HG02763 (cell line): ENCODE data around the gene BICRAL.
"Not testable (repeated sequence)": the region's sequence is repeated elsewhere in the genome, so short reads cannot be mapped to it uniquely, and the experiment has no call there.

Source experiments
- ATAC-seq: cut with Tn5 transposase; IDR thresholded peaks from one replicate; pipeline ENCODE4 v1.9.1; 2021; ENCODE audit warnings: mild to moderate bottlenecking, moderate library complexity; ENCODE audit not compliant: unreplicated experiment

Gene BICRAL

DNA sequence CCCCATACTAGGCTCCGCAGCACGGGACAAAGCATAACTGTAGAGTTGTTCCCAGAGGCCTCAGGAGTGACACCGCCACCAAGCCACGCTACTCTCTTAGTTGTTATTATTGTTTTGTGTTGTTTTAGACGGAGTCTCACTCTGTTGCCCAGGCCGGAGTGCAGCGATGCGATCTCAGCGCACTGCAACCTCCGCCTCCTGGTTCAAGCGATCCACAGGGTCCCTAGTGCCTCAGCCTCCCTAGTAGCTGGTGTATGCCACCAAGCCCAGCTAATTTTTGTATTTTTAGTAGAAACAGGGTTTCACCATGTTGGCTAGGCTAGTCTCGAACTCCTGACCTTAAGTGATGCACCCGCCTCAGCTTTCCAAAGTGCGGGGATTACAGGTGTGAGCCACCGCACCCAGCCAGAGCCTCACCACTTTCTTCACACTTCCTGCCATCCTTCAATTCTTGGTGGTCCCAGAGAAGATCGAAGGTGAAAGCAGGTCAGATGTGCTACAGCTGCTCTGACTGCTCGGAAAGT is 109.4 kb downstream of the BICRAL start:
- no peak for ATAC-seq

- ATAC-seq = not testable (repeated sequence)
Observed at GRCh38 chr6:42894041-42894828, 112.4 kb downstream of the BICRAL start.

GRCh38 chr6:42896178-42896719 is 114.4 kb downstream of the BICRAL start:
- no peak for ATAC-seq

GRCh38 chr6:42898891-42899361 is 117.1 kb downstream of the BICRAL start:
- no peak for ATAC-seq

GRCh38 chr6:42899871-42900270 is 118.0 kb downstream of the BICRAL start:
- ATAC-seq = no peak

DNA sequence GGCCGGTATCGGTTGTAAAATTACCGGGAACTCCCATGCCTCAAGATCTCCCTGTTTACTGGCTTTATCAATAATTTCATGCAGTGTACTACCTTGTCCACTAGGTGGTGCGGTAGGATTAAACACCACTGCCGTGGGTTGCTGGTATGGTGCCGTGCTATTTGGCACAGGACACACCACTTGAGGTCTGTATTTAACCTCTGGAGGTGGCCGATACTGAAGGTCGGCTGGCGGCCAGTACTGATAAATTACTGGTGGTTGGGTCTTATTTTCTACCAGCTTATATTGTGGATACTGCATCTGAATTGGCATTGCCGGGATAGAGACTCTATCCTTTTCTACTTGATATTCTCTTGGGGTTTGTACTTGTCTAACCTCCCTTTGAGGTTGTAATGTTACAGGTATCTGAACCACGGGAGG is 119.7 kb downstream of the BICRAL start:
- ATAC-seq = no peak

- not testable (repeated sequence) for ATAC-seq
Observed at GRCh38 chr6:42902429-42903263, 120.8 kb downstream of the BICRAL start.

- ATAC-seq = no peak
Observed at GRCh38 chr6:42904467-42904866, 122.6 kb downstream of the BICRAL start.

DNA sequence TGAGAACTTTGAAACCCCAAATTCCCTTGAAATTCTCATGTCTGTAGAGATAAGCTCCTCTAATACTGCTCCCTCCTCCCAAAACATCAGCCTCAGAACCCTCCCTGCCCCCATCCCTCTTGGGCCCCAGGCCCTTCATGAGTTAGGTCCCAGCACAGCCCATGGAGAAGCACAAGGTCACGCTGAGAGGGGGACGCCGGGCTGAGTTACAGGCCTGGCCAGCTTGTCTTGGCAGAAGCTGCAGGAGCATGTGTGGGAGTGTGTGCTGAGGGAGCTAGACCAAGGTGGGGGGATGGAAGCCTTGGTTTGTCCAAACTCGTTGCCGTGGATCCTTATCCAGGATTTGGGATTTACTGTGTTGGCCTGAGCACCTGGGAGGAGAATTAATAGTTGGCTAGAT is 125.5 kb downstream of the BICRAL start:
- no peak for ATAC-seq

DNA sequence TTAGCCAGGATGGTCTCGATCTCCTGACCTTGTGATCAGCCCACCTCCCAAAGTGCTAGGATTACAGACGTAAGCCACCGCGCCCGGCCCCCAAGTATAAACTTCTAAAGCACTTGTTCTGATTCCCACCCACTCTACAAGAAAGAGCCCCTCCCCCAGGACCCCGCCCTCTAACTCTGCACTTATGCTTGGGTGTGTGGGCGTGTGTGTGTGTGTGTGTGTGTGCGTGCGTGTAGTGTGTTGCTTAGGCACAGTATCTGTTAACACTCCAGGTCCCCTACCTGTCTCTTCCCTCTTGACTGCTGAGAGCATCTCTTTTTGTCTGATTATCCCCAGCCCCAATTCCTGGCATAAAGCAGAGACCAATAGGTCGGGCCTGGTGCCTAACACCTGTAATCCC is 128.0 kb downstream of the BICRAL start:
- no peak for ATAC-seq

DNA sequence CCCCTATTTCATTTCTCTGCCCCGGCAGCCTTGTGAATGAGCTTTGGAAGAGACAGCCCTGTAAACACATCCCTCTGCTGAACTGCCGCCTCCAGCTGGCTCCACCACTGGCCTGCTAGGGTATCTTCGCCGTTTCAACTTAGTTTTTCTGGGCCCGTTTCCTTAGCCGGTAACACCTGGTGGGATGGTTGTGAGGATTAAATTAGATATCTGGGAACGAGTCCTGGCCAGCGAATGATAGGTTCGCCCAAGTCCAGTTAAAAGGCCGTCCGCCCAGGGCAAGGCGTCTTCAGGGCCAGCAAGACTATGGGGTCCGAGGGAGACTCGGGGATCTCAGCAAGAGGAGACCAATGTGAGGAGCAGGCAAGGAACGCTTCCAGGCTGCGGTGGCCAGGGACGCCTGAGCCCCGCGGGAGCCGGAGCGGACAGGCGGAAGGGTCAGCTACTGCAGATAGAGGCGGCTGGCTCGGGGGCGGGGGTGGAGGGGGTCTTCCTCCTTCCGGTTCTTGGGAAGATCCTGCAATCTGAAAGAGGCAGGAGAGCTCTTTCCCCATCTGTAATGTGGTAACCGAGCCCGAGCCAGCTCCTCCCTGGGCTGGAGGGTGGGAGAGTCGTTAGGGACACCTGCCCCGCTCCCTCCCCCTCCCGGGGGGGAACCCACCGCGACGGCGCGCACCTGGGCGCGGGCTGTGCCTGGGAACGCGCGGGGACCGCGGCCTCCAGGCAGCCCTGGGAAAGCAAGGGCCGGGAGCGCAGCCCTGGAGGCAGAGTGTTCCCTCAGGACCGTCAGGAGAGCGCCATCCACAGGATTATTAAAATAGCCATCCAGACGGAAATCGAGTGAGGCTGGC is 129.5 kb downstream of the BICRAL start:
- no peak for ATAC-seq

GRCh38 chr6:42914546-42914945 is 132.7 kb downstream of the BICRAL start:
- no peak for ATAC-seq

DNA sequence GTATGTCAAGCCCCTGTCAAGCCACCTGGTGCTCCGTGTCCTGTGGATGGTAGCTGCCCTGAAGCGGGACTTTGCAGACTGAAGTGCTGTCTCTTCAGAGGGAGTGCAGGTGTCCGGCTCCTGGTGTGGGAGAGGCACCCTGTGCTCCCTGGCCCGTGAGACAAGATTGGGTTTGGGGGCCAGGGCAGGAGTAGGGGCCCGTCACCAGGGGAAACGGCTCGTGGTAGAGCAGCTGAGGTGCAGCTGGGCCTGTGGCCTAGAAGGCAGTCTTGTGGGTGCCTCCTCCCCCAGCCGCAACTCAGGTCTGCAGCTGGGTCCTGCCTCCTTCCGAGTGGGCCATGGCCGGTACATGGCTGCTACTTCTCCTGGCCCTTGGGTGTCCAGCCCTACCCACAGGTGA is 133.9 kb downstream of the BICRAL start, which contains the start of gene PTCRA:
Gene PTCRA (plus strand): TSS at position 322 of the 400 bp plus-strand sequence. CDS start 17 bp downstream, at position 339.
- no peak for ATAC-seq

GRCh38 chr6:42916288-42916687 is 134.4 kb downstream of the BICRAL start:
- ATAC-seq = no peak
